HG02938 (cell line): ENCODE measurements around the gene HOXB7.

ENCODE experiments used
- ATAC-seq: cut with Tn5 transposase; IDR thresholded peaks from one replicate; pipeline ENCODE4 v1.9.1; 2021; ENCODE audit warnings: mild to moderate bottlenecking, moderate library complexity; ENCODE audit not compliant: unreplicated experiment

The HOXB7 gene

GRCh38 chr17:48610282-48611211 lies at the start of gene HOXB7:
Gene HOXB7 (minus strand): TSS chr17:48611017. CDS start chr17:48610918, 99 bp downstream.
- no peak for ATAC-seq

GRCh38 chr17:48655913-48656312 lies 45.1 kb upstream of the HOXB7 start:
- ATAC-seq = no peak

- ATAC-seq = no peak
Measured at GRCh38 chr17:48649741-48650140, 38.9 kb upstream of the HOXB7 start.

GRCh38 chr17:48647963-48648245 lies 37.1 kb upstream of the HOXB7 start:
- no peak for ATAC-seq

- ATAC-seq = no peak
Measured at GRCh38 chr17:48647103-48647962, 36.5 kb upstream of the HOXB7 start.

GRCh38 chr17:48646183-48647102 lies 35.6 kb upstream of the HOXB7 start:
- ATAC-seq = no peak

- no peak for ATAC-seq
Measured at GRCh38 chr17:48645639-48646182, 34.9 kb upstream of the HOXB7 start.

- no peak for ATAC-seq
Measured at GRCh38 chr17:48644910-48645557, 34.2 kb upstream of the HOXB7 start.

GRCh38 chr17:48644159-48644558 lies 33.3 kb upstream of the HOXB7 start:
- no peak for ATAC-seq

GRCh38 chr17:48643697-48644012 lies 32.8 kb upstream of the HOXB7 start:
- no peak for ATAC-seq

GRCh38 chr17:48642843-48643696 lies 32.3 kb upstream of the HOXB7 start:
- no peak for ATAC-seq

- ATAC-seq = no peak
Measured at GRCh38 chr17:48642059-48642842, 31.4 kb upstream of the HOXB7 start.

- ATAC-seq = no peak
Measured at GRCh38 chr17:48641541-48642058, 30.8 kb upstream of the HOXB7 start.

GRCh38 chr17:48640858-48641180 lies 30.0 kb upstream of the HOXB7 start:
- no peak for ATAC-seq

GRCh38 chr17:48639982-48640857 lies 29.4 kb upstream of the HOXB7 start:
- ATAC-seq = no peak

GRCh38 chr17:48639136-48639535 lies 28.3 kb upstream of the HOXB7 start:
- ATAC-seq = no peak
